ENCODE data around the gene MTMR6.

DNA sequence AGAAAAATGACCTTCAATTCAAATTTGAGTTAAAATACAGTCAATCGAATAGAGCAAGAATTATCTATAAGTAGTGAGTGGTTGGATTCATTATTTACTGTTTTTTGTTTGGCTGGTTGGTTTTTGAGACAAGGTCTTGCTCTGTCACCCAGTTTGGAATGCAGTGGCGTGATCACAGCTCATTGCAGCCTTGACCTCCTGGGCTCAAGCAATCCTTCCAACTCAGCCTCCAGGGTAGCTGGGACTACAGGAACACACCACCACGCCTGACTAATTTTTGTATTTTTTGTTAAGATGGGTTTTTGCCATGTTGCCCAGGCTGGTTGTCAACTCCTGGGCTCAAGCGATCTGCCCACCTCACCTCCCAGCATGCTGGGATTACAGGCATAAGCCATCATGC lies 25.0 kb downstream of the MTMR6 start:
- TF ChIP-seq POLR2A (IDR thresholded peaks at IDR 0.05; ENCODE audit: low read depth, low read length) (no peak), POLR2AphosphoS5 (IDR thresholded peaks at IDR 0.05; ENCODE audit: low read depth, low read length) (no peak), TAF1 (IDR thresholded peaks at IDR 0.05; ENCODE audit: low read depth, low read length) (no peak), POU2F2 (IDR thresholded peaks at IDR 0.05; ENCODE audit: low read depth, low read length) (no peak), SPI1 (IDR thresholded peaks at IDR 0.05; ENCODE audit: low read depth, low read length) (no peak)
